HG03457 (cell line): Measurements from ENCODE around the gene H2AZ1.
"Not testable (repeated sequence)": the region's sequence is repeated elsewhere in the genome, so short reads cannot be mapped to it uniquely, and the experiment has no call there.

Source experiments
- ATAC-seq: cut with Tn5 transposase; IDR thresholded peaks from one replicate; pipeline ENCODE4 v1.9.1; 2021; ENCODE audit warnings: moderate number of reproducible peaks; ENCODE audit not compliant: unreplicated experiment

H2AZ1 gene

GRCh38 chr4:99949999-99950912 is at the start of gene H2AZ1:
TSS of gene H2AZ1 (minus strand) at chr4:99950275. CDS start at chr4:99950170, 105 bp downstream.
- ATAC-seq: peak; percentile 55

GRCh38 chr4:99998062-99998867 is 48.2 kb upstream of the H2AZ1 start:
- ATAC-seq: no peak

- no peak for ATAC-seq
These were observed 41.7 kb upstream of the H2AZ1 start for GRCh38 chr4:99991741-99992140.

- ATAC-seq: no peak
These were observed 37.6 kb upstream of the H2AZ1 start for GRCh38 chr4:99987681-99988080.

- no peak for ATAC-seq
These were observed 36.7 kb upstream of the H2AZ1 start for GRCh38 chr4:99986792-99987191.

- ATAC-seq: no peak
These were observed 33.3 kb upstream of the H2AZ1 start for GRCh38 chr4:99983289-99983943.

GRCh38 chr4:99979872-99980271 is 29.8 kb upstream of the H2AZ1 start:
- ATAC-seq: no peak

- no peak for ATAC-seq
These were observed 21.5 kb upstream of the H2AZ1 start for GRCh38 chr4:99971453-99972111.

- ATAC-seq: no peak
These were observed 18.3 kb upstream of the H2AZ1 start for GRCh38 chr4:99968330-99968729.

- no peak for ATAC-seq
These were observed 16.6 kb upstream of the H2AZ1 start for GRCh38 chr4:99966692-99967091.

- ATAC-seq: no peak
These were observed 15.7 kb upstream of the H2AZ1 start for GRCh38 chr4:99965674-99966350.

GRCh38 chr4:99965173-99965572 is 15.1 kb upstream of the H2AZ1 start:
- ATAC-seq: no peak

GRCh38 chr4:99961711-99962110 is 11.6 kb upstream of the H2AZ1 start:
- ATAC-seq: no peak

- ATAC-seq: no peak
These were observed 10.6 kb upstream of the H2AZ1 start for GRCh38 chr4:99960648-99961047.

- not testable (repeated sequence) for ATAC-seq
These were observed 8.1 kb upstream of the H2AZ1 start for GRCh38 chr4:99958207-99958606.

- no peak for ATAC-seq
These were observed 809 bp upstream of the H2AZ1 start for GRCh38 chr4:99950913-99951254.

GRCh38 chr4:99949034-99949998 is 759 bp downstream of the H2AZ1 start:
- ATAC-seq: peak; percentile 21

- no peak for ATAC-seq
These were observed 2.5 kb downstream of the H2AZ1 start for GRCh38 chr4:99947608-99948007.

GRCh38 chr4:99947190-99947578 is 2.9 kb downstream of the H2AZ1 start:
- no peak for ATAC-seq
